Muscle of back (tissue), 11 donors: ENCODE results near the gene PTCSC3. TPM values are rescaled to one million over a fixed set of nuclear protein-coding genes. Genes with fewer than 3 reads are reported as not detected.
A peak's percentile ranks its signal among the peaks of the same experiment; 100 is the strongest.
"Not testable (repeated sequence)": the region's sequence is repeated elsewhere in the genome, so short reads cannot be mapped to it uniquely, and the experiment has no call there.

ENCODE experiments used
- DNase-seq, 3 donors: peaks; one replicate each; pipeline versions ENCODE4 v3.0.0 to v3.0.0-alpha.2; 2013
- polyA plus RNA-seq, 10 donors: library from polyadenylated mRNA; unstranded; fragments of 120-200 nt; gene quantifications; one replicate each; pipeline ENCODE4 v1.2.1, GENCODE V29; 2013; ENCODE audit not compliant: insufficient read length in 10 of 10

PTCSC3 gene
- polyA plus RNA-seq, 10 donors = not detected

DNA sequence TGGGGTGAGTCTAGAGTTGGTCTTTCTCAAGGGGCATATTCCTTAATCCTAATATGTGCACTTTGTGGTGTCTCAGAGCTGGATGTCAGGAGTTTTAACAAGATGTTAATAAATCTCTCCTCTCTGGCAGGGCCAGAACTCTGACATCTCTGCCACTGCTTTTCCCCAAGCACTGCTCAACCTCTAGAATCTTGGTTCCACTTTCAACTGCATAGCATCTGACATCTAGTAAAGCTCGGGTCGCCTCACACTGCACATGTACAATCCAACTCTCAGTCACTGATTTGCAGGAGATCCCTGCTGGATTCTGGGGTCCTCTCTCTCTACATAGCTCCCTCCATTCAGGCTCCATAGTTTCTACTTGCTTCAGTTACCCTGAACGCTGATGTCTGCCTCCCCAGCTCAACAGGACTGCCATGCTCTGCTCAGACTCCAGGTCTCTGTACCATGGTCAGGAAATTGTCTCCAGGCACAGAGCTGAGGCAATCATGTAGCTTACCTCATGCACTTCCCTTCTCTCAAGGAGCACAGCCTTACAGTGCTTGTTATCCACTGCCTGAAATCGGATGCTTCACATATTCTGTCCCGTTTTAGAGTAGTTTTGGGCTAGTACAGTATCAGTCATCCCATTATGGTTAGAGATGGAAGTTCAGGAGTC lies 1.6 kb downstream of the PTCSC3 start:
- no peak for DNase-seq

DNA sequence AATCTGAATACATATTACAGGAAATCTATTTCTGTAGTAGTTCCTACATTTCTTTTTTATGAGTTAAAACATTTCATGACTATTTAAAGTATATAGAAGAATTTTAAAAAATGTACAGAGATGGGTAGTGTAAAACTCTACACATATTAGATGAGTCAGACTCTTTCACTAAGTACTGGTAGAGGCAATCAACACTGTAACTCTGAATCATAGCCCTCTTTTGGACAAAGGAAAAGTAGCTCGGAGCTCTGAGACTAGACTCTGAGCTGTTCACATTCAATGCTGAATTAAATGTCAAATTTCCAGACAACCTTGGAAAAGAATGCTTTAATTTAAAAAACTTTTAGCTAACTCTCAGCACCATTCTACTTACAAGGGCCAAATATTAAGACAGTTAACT lies 3.4 kb downstream of the PTCSC3 start:
- no peak for DNase-seq

DNA sequence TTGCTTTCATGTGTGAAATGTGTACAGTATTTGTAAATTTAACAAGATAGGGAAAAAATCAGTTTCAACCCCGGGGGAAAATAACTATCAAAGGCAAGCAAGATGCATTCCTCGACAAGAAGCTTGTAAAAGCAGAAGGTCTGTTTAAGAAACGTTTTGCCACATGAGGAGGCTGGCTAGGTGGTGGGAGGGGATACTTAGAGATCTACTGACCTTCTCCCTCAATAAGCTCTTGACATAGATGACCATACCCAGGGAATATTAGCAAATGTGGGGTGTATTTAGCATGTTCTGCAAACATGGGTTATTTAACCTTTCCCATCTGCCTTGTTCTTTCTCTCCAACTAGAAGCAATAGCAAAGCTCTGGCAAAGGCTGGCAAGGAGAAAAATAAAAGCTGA lies 4.9 kb downstream of the PTCSC3 start:
- no peak for DNase-seq

DNA sequence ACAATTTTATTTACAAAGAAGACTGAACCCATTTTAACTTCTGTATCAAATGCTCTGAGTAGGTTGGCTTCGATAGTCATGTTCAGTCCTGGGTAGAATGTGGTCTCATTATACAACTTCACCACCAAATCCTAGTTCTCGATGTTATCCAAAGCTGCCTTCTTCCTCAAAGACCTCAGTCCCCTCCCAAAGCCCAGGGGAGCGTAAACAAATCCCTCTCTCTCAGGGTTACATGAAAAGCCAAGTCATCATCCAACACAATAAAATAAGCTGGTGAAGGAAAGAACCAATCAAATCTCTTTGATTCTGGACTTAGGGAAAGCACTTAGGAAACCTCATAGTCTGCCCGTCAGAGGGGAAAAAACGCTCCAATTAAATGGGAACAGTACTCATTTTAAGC lies 9.1 kb downstream of the PTCSC3 start:
- DNase-seq = no peak

DNA sequence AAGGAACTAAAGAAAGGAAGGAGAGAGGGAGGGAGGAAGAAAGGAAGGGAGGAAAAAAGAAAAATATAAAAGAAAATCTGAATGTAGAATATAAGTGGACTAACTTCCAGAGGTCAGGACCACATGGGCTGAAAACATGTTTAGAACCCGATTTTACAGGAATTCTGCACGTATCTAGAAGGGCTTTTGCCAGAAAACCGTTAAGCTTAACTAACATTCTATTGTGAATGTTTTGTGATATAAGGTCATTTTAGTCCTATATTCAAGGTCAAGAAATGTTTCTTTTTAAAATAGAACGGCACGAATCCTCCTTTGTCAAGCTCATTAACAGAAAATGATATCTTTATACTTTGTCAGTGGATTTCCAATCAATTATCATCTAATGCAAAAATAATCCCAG lies 13.1 kb downstream of the PTCSC3 start:
- no peak for DNase-seq

DNA sequence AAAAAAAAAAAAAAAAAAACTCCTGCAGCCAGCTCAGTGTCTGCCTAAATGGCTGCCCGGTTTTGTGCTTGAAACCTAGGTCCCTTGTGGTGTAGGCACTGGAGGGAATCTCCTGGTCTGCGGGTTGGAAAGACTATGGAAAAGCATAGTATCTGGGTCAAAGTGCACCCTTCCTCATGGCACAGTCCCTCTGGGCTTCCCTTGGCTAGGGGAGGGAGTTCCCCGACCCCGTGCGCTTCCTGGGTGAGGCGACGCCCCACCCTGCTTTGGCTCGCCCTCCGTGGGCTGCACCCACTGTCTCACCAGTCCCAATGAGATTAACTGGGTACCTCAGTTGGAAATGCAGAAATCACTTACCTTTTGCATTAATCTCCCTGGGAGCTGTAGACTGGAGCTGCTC lies 14.3 kb downstream of the PTCSC3 start:
- no peak for DNase-seq

DNA sequence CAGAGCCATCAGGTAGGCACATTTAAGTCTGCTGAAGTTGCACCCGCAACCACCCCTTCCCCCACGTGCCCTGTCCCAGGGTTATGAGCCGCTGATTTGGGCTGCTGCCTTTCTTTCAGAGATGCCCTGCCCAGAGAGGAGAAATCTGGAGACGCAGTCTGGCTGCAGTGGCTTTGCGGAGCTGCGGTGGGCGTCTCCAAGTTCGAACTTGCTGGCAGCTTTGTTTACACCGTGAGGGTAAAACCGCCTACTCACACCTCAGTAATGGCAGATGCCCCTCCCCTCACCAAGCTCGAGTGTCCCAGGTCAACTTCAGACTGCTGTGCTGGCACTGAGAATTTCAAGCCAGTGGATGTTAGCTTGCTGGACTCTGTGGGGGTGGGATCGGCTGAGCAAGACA lies 14.7 kb downstream of the PTCSC3 start:
- DNase-seq = no peak

DNA sequence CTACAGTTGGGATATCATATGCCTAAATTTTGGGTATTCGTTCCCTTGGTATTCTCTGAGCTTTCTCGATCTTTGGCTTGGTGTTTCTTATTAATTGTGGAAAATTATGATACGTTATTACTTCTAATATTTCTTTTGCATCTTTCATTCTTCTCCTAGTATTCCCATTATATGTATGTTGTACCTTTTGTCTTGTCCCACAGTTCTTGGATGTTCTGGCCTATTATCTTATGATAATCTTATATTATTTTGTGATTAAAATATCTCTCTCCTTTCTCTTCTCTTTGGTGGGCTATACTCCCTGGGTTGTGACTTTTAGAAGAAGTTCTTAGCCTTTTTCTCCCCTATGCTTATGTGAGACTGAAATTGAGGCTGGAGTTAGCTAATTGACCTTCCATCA lies 25.2 kb downstream of the PTCSC3 start:
- no peak for DNase-seq

DNA sequence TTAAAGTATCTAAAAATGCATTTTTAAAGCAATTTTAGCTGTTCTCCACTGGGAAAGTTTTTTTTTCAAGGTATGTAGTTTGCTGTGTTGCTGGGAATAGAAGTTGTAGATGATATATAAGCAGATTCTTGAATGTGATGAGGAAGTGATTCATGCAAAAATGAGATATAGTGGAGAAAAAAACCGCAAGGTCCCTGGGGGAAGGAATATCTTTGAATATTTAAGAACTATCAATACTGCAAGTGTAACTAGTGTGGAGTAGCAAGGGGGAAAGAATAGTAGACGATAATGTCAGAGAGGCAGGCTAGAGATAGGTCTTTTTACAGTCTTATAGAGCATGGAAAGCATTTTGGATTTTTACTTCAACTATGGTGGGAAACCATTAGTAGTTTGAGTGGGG lies 42.5 kb downstream of the PTCSC3 start:
- DNase-seq = no peak

DNA sequence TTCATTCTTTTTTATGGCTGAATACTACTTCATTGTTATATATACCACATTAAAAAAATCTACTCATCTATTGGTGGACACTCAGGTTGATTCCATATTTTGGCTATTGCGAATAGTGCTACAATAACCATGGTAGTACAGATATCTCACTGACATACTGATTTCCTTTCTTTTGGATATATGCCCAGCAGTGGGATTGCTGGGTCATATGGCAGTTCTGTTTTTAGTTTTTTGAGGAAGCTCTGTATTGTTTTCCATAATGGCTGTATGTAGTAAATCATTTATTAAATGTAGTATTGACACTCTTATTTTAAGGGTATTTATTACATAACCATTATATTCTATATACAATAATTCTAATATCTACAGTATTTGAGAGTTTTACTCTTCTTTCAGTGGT lies 43.7 kb downstream of the PTCSC3 start:
- no peak for DNase-seq

DNA sequence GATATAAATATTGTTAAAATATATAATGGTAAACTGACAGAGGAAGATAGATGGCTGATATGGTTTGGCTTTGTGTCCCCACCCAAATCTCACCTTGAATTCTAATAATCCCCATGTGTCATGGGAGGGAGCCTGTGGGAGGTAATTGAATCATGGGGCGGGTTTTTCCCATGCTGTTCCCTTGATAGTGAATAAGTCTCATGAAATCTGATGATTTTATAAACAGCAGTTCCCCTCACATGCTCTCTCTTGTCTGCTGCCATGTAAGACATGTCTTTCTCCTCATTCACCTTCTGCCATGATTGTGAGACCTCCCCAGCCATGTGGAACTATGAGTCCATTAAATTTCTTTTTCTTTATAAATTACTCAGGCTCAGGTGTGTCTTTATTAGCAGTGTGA lies 46.3 kb downstream of the PTCSC3 start:
- no peak for DNase-seq

DNA sequence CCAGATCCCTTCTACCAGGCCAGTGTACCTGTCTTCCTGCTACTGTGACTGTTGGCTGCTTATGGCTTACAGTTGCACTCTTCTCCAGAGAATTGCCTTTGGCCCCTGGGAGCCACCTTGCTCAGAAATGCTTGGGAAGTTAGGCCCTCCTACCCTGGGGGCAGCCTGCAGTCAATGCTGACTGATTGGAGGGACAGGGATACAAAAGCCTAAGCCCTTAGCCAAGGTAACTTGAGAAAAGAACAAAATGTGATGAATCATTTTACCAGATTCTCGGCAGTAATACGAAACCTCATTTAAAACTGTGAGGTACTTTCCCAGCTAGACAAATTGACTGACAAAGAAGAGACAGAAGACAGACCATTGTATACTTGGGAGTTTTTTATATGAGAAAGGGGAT lies 47.3 kb downstream of the PTCSC3 start:
- DNase-seq = no peak

DNA sequence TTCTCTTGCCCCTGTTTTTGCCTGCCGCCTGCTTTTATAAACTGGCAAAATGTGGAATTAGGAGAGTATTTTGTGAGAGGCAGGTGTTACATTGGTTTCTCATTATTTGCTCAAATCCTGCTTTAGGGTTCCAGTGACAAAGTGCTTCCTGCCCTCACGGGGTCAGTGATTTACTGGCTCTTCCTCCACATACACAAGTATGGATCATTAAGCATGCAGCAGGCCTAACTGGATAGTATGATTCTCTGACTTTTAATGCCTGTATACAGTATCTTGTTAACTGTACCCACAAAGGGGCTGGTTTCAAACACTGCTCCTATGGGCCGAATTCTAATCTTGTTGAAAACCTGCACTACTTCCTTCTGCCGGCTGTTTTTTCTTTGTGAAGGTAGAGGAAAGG lies 63.2 kb downstream of the PTCSC3 start:
- DNase-seq = no peak

DNA sequence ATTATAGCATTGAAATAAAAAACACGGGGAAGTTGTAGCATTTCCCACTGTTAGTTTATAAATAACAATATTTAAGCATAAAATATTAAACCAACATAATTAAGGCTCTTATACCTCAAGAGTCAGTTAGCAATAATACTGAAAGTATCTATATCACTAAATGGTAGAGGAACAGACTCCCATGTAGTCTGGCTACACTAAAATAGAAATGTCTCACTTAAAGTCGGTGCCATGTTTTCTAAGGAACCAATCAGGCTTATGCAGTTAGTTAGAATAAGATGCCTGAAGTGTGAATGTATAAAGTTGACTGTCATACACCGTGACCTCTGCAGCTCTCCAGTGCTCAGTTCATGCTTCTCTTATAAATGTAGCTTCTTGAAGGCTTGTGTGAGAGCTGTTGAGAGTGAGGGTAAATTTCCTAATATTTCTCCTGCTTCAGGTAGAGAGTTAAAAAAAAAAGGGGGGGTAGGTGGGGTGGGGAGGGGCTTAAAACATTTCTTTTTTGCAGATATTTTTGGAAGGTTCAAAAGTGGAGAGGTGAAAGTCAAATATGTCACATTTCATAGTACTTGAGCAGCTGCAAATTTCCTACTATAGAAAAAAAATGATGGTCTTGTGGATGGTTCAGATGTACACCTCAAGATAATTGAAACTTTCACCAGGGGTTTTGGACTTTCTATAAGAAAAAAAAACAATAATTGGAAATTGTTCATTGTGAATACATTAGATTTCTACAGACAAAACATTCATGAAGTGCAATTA lies 64.5 kb downstream of the PTCSC3 start:
- DNase-seq = no peak

DNA sequence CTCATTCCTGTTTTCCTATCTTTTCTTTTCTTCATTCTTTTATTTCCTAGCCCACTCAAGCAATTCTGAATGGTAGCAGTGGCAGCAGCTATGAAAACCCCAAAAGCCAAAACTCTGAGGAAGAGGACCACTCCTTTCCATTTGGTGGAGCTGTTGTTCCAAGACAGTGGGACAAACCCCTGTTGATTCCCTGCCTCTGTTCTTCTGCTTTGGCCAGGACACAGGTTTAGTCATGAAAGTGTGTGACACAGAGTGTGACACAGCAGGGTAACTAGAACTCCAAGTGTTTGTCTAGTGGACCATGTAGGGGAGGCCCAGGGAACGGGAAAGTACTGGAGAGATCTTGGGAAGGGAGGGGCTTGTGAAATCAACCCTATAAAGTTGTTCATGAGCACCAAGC lies 71.1 kb downstream of the PTCSC3 start:
- DNase-seq = no peak

DNA sequence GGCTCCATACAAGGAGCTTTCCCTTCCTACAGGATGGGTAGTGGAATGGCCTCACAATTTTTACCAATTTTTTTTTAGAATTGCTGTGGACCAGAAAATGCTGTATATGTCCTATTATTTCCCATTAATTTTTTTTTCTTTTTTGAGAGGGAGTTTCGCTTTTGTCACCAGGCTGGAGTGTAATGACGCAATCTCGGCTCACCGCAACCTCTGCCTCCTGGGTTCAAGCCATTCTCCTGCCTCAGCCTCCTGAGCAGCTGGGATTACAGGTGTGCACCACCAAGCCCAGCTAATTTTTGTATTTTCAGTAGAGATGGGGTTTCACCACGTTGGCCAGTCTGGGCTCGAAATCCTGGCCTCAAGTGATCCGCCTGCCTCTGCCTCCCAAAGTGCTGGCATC lies 72.3 kb downstream of the PTCSC3 start:
- DNase-seq = not testable (repeated sequence)

DNA sequence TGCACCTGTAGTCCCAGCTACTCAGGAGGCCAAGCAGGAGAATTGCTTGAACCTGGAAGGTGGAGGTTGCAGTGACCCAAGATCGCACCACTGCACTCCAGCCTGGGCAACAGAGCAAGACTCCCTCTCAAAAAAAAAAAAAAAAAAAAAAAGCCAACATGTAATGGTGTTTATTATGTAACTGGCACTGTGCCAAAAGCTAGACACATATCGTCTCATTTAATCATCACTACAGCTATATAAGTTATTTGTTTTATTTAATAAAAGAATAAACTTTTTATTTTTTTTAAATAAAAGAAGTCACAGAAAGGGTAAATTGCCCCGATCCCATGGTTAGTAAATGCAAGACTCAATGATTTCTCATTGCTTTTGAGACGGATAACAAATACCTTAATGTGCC lies 76.9 kb downstream of the PTCSC3 start:
- DNase-seq = no peak

DNA sequence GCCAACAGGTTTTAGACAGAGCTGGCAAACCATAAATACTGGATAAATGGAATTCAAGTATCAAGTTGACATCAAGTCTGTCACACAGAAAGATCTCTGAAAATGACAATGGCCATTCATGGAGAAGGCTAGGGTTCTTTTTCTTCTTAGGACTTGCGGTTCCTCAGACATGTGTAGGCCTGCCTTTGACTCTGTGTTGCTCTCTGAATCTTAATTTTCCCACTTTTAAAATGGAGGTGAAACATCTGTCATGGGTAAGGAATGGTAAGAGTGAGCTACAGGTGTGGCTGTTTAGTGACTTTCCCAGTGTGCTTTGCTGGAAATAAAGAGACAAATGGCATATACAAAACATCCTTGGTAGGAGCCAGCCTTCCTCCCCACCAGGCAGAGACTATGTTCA lies 79.2 kb downstream of the PTCSC3 start:
- DNase-seq = no peak

DNA sequence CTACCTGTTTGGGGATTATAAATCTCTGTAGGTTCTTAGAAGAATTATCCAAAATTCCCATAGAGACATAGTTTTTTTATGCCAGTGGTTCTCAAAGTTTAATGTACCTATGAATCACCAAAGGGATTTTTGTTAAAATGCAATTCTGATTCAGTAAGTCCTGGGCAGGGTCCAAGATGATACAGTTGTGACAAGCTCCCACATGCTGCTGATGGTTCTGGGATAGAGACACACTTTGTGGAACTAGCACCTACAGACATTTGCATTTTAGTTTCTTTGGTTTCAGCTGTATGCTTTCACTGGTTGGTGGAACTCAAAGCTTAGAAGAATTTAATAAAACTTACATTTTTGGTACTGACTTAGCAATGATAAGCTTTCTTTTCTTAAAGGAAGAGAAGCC lies 80.4 kb downstream of the PTCSC3 start:
- no peak for DNase-seq

DNA sequence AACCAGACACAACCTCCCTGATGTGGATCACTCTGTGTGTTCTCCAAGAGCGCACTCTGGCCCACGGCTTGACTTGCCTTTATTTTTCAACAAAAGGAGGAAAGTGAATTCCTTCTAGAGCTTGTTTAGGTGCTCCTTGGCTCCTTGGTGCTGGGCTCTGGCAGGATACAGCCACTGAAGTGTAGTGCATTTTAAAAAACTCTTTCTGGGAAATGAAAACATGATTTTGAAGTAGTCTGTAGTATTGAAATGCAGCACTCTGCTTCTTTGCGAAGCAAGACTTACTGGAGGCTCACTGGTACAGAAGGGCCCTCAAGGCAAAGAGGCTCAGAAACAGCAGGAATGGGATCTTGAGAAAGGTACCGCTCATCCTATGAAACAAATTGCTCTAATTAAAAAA lies 81.6 kb downstream of the PTCSC3 start:
- no peak for DNase-seq

DNA sequence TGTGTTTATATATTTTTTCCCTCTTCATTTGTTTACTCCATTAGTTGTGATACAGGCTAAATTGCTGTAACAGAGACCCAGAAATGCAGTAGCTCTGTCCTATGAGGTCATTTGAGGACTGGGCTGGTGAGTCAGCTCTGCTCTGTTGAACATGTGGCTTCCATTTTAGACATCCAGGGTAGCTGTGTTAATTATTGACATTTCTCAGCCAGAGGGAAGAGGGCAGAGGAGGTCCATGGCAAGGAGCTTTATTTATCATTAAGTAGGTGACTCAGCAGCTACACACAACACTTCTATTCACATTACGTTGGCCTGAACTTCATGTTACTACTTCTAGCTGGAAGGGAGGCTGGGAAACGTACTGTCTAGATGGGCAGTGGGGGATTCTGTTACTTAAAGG lies 85.4 kb downstream of the PTCSC3 start:
- peak in 1 of 3 donors; percentile 83 for DNase-seq

DNA sequence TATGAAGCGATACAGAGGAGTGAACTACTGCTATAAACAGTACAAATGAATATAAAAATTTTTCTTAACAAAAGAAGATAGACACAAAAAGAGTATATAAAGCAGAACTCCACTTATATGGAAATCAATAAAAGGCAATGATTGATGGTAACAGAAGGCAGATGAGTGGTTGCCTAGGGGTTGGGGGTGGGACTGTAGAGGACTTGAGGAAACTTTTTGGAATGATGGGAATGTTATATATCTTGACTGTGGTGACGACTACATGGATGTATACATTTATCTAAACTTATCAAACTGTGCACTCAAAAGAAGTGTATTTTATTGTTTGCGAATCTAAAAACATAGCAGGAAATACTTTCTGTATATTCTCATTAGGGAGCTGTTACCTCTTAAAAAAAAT lies 89.1 kb downstream of the PTCSC3 start:
- no peak for DNase-seq

DNA sequence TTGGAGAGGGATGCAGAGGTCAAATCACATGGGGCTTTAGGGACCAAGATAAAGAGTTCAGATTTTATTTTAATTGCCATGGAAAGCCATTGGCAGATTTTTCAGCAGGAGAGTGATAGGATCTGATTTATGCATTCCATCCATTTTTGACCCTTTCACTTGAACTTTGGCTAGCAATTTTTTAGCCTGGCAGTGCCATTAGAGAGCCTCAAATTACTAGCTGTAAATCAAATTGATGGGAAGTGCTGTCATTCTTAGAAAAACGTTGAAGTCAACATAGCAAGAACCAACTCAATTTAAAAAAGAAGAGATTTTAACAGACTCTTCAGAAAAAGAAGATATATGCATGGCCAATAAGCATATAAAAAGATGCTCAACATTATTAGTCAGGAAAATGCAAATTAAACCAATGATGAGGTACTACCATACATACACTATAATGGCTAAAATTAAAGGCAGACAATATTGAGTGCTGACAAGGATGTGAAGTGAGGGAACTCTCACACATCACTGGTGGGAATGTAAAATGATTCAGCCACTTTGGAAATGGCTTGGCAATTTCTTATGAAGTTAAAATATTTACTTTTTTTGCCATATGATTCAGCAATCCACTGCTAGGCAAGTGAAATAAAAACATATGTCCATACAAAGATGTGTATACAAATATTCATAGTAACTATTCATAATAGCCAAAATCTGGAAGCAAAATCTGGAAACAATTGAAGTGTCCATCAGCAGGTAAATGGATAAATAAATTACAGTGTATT lies 89.7 kb downstream of the PTCSC3 start:
- DNase-seq = no peak
